A673 (cell line): ENCODE results near the gene ING5.

ENCODE experiments used
- EZH2 ChIP-seq: fragments of 200-600 bp; sonication (generic); IDR thresholded peaks from 2 replicates; pipeline ENCODE4 v1.6.1; 2017; ENCODE audit warnings: borderline replicate concordance, low read depth, mild to moderate bottlenecking, mixed read lengths, antibody characterized with exemption, low read length; ENCODE audit not compliant: poor library complexity, severe bottlenecking
- TF ChIP-seq, protein P1 (sequence below): fragments of 300-800, 200-600 bp; sonication (generic); conservative IDR thresholded peaks from 2 replicates; pipeline ENCODE4 v1.5.1; 2017; ENCODE audit warnings: low read depth, mild to moderate bottlenecking, antibody characterized with exemption, low read length, moderate library complexity, mixed read lengths

DNA sequence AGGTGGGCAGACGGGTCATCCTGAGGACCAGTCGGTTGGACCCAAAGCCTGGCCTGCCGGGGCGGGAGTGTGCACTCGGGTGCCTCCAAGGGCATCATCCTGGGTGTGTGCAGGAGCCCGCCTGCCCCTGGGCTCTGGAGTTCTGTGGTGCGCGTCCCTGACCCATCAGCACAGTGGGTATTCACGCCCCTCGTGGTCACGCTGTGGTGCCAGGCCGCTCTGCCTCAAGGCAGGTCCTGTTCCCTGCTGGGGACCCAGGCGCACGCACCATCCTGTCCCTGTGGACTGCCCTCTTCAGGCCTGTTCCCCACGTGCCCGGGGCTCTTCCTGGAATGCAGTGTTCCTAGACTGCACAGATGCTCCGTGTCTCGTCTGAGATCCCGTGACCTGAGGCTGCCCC lies 18.3 kb downstream of the ING5 start:
- TF ChIP-seq, protein P1, sequence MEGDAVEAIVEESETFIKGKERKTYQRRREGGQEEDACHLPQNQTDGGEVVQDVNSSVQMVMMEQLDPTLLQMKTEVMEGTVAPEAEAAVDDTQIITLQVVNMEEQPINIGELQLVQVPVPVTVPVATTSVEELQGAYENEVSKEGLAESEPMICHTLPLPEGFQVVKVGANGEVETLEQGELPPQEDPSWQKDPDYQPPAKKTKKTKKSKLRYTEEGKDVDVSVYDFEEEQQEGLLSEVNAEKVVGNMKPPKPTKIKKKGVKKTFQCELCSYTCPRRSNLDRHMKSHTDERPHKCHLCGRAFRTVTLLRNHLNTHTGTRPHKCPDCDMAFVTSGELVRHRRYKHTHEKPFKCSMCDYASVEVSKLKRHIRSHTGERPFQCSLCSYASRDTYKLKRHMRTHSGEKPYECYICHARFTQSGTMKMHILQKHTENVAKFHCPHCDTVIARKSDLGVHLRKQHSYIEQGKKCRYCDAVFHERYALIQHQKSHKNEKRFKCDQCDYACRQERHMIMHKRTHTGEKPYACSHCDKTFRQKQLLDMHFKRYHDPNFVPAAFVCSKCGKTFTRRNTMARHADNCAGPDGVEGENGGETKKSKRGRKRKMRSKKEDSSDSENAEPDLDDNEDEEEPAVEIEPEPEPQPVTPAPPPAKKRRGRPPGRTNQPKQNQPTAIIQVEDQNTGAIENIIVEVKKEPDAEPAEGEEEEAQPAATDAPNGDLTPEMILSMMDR: no peak
- TF ChIP-seq EZH2: no peak
